AG09319 (cell line): ENCODE data around the gene CCDC54.

ENCODE experiments used
- DNase-seq: peaks from one replicate; pipeline ENCODE4 v3.0.0-alpha.2; 2010; ENCODE audit warnings: low read depth; ENCODE audit errors: extremely low read depth
- CTCF ChIP-seq: IDR thresholded peaks from 2 replicates; pipeline ENCODE4 v1.5.1; 2011; ENCODE audit warnings: low read depth, mild to moderate bottlenecking, inconsistent platforms, low read length, moderate library complexity

CCDC54 gene

GRCh38 chr3:107426223-107426622 is 49.0 kb downstream of the CCDC54 start:
- no peak for TF ChIP-seq CTCF
- DNase-seq = no peak
